GM12872 (cell line): ENCODE results near the gene GALNS.

Source experiments
- TF ChIP-seq, protein P1 (sequence below): IDR thresholded peaks from 3 replicates; pipeline ENCODE4 v1.5.1; 2011; ENCODE audit warnings: low read depth, mild to moderate bottlenecking, low read length, moderate library complexity; ENCODE audit not compliant: insufficient read depth

GALNS gene

DNA sequence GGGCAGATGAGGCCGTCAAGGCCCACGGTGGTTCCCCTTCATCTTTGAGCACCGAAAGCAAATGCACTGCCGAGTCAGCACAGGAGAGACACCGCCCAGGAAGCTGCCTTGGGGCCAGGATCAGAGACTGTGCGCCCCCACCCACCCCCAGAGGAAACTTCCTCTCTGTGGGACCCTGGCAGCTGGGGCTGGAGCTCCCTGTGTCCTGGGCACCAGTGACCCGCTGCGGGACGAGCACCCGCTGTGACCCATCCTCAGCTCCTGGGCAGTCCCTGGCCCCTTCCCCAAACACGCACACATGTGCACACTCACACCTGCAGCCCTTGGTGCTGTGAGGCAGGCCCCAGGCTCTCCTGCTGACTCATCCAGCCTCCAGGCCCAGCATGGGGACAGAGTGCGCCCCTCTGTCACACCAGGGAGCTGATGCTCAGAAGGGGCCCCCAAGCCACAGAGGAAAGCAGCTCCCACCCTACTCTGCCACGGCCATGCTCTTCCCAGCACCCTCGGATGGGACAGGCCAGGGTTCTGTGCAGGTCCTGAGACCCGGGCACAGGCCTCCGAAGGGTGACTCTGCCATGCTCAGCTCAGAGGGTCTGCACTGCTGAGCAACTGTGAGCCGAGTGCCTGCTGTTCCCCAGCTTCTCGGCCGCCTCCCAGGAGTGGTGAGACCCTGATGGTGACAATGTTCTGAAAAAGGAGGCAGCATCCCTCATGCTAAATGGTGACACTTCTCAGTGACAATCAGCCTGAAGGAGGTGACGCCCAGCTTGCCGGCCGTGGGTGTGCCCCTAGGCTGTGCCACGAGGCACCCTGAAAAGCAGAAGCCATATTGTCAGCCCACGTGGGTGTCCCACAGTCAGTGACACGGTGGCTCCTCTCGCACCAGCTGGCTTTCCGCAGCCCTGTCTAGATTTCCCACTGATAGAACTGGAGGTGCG is 75.3 kb downstream of the GALNS start:
- TF ChIP-seq, protein P1, sequence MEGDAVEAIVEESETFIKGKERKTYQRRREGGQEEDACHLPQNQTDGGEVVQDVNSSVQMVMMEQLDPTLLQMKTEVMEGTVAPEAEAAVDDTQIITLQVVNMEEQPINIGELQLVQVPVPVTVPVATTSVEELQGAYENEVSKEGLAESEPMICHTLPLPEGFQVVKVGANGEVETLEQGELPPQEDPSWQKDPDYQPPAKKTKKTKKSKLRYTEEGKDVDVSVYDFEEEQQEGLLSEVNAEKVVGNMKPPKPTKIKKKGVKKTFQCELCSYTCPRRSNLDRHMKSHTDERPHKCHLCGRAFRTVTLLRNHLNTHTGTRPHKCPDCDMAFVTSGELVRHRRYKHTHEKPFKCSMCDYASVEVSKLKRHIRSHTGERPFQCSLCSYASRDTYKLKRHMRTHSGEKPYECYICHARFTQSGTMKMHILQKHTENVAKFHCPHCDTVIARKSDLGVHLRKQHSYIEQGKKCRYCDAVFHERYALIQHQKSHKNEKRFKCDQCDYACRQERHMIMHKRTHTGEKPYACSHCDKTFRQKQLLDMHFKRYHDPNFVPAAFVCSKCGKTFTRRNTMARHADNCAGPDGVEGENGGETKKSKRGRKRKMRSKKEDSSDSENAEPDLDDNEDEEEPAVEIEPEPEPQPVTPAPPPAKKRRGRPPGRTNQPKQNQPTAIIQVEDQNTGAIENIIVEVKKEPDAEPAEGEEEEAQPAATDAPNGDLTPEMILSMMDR = no peak

DNA sequence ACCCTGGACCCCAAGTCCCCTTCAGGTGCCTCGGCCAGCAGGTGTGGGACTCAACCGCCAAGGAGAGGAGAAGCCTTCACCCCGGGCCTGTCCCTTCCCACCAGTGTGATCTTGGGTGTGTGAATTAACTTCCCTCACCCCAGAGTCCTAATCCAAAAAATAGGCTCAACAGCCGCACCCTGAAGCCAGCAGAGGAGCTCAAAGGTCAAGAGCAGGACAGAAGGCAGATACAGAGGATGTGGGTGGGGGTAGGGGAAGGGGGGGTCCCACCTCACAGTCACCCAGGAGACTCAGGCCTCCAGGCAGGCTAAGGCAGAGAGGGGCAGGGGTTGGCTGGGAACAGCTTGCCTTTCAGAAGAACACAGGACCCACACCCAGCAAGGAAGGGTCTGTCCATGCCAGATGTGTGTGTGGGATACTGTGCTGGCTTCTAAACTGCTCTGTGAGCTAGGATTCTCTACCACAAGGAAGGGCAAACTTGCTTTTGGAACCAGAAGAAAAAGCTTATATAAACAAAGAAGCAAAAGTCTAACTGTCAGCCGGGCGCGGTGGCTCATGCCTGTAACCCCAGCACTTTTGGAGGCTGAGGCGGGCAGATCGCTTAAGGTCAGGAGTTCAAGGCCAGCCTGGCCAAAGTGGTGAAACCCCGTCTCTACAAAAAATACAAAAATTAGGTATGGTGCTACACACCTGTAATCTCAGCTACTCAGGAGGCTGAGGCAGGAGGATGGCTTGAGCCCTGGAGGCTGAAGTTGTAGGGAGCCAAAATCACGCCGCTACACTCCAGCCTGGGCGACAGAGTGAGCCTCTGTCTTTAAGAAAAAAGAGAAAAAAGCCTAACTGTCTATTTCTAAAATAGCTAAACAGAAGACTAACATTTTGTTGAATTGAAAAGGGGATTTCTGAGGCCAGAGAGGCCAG is 76.3 kb downstream of the GALNS start:
- TF ChIP-seq, protein P1 = no peak

DNA sequence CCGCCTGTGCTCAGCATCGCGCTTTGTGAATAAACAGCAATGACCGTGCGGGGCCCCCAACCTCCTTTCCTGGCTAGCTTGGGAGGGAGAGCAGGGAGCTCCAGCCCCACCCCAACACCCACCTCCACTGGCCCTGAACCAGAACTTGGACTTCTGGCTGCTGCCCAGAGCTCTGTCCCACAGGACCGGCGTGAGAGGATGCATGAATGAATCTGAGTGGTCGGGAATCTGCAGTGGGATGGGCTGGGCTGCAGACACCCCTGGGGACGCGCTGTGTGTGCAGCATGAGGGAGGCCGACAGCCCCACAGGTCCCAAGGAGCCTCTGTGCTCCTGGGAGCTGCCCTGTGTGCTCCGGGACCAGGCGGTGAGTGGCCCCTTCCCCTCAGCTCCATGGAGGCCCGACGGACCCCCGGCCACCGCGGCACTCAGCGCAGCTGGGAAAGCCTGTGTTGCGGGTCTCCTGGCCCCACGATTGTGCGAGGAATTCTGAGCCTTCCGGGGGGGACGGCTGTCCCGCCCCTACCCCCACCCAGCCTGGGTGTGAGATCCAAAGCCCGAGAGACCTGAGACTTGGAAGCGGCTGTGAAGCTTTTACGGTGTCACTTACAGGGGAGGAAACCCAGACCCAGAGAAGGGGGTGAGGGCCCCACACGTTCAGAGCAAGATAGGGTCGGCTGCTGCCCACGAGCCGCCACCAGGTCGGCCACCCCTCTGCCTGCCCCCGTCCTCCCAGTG is 77.2 kb downstream of the GALNS start:
- TF ChIP-seq, protein P1 = no peak

DNA sequence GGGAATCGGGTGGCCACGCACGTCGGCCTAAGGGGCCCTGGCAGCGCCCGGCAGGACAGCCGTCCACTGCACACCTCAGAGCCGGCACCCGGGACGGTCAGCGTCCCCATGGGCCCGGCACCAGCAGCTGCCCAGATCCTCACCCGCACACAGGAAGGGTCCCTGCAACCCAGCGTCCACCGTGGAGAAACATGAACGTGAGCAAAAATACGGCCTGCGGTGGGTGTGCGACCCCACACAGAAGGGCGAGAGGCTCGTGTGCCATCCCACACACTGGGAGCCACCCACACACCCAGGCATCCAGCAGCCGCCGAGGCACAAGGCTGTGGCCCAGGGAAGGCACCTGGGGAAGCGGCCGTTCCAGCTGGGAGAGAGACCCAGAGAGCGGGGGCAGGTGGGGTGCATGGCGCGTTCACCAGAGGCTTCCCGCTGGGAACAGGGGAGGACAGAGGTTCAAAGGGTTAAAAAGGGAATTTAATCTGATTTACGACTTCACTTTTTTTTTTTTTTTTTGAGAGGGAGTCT is 78.1 kb downstream of the GALNS start:
- TF ChIP-seq, protein P1 = no peak

DNA sequence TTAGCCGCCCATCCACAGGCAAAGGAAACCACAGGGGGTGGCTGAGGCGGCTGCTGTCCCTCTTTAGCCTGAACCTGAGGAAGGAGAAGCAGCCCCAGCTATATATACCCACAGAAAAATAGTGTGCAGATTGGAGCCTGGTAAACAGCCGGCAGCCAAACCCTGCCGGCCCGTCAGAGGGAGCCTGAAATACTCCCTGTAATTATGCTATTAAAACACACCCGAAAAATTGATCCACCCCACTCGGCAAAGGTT is 78.5 kb downstream of the GALNS start:
- TF ChIP-seq, protein P1 = no peak

DNA sequence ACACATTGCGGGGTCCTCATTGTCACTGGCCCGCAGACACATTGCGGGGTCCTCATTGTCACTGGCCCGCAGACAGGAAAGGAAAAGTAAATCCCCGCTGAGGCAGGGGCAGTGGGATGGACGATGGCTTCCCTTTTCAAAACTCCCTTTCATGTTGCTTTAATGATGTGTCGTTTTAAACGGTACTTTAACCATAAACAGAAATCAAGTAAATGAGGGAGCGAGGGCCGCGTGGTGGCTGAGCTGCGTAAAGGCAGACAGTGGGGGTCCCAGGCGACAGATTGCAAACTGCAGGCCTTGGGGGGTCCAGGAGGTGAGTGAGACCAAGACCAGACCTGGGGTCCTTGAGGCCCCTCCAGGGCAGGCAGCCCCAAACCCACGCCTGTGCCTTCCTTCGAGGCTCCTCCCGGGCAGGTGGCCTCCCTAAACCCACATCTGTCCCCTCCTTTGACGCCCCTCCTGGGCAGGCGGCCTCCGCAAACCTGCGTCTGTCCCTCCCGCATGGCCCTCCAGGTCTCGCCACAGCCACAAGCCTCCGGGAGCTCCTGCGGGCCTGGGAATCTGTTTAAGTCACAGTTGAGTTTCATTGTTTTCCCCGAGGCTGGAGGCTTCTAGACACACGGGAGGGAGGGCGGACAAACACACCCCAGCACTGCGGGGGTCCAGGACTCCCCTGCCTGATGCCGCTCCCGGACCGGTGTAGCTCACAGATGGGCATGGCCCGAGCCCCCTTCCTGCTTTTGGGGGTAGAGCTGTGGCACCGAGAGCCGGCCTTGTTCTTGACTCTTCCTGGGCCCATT is 79.1 kb downstream of the GALNS start:
- TF ChIP-seq, protein P1 = no peak
